Stimulated activated naive CD8-positive, alpha-beta T cell treated with anti-CD3 and anti-CD28 coated beads, Interleukin-15, amount 100 ng/mL, for 72 hours (primary cell): Measurements from ENCODE around the gene POLQ.
A peak's percentile ranks its signal among the peaks of the same experiment; 100 is the strongest.
"Not testable (repeated sequence)": the region's sequence is repeated elsewhere in the genome, so short reads cannot be mapped to it uniquely, and the experiment has no call there.

ENCODE experiments used
- ATAC-seq: fragments of 150-1000 bp; cut with Tn5 transposase; 2 replicates; pipeline ENCODE4 v1.10.0; 2021; ENCODE audit warnings: mild to moderate bottlenecking, moderate library complexity
- DNase-seq, 2 donors: peaks; one replicate each; pipeline ENCODE4 v3.0.0; 2021 to 2022
- H3K27ac Mint-ChIP-seq, 2 donors: one replicate each; pipeline ENCODE4 v1.8.0; 2022; ENCODE audit warnings: mild to moderate bottlenecking in 2 of 2, mixed read lengths in 2 of 2, moderate library complexity in 2 of 2
- H3K27me3 Mint-ChIP-seq: one replicate; pipeline ENCODE4 v1.8.0; 2022; ENCODE audit warnings: mixed read lengths
- H3K4me1 Mint-ChIP-seq: one replicate; pipeline ENCODE4 v1.8.0; 2022; ENCODE audit warnings: mild to moderate bottlenecking, mixed read lengths
- H3K4me3 Mint-ChIP-seq, 2 donors: one replicate each; pipeline ENCODE4 v1.8.0; 2022; ENCODE audit warnings: mild to moderate bottlenecking in 2 of 2, mixed read lengths in 2 of 2, moderate library complexity in 1 of 2
- H3K9me3 Mint-ChIP-seq, 2 donors: one replicate each; pipeline ENCODE4 v1.8.0; 2022; ENCODE audit warnings: mixed read lengths in 2 of 2

POLQ gene

GRCh38 chr3:121545574-121546455, at the start of gene POLQ:
POLQ (minus strand) TSS chr3:121545988; CDS start chr3:121545877, 111 bp downstream.
- DNase-seq, result peak; percentile 82 to 88
- Mint-ChIP-seq H3K9me3 (no peaks in the 10 kb centered on the region), H3K27ac (peak within 1 kb of the TSS; percentile 92 to 96), H3K4me1 (peaks cover 9% of the 10 kb centered on the region), H3K27me3 (no peaks in the 10 kb centered on the region), H3K4me3 (peak within 1 kb of the TSS; percentile 91)
- ATAC-seq, result peak; percentile 99

- no peak overlapping the region for H3K27ac Mint-ChIP-seq
These were observed 49.1 kb upstream of the POLQ start for GRCh38 chr3:121594850-121595249.

GRCh38 chr3:121593806-121594205, 48.0 kb upstream of the POLQ start:
- DNase-seq, H3K4me1 Mint-ChIP-seq, ATAC-seq, H3K27me3 Mint-ChIP-seq, H3K27ac Mint-ChIP-seq, H3K4me3 Mint-ChIP-seq, H3K9me3 Mint-ChIP-seq: not testable (repeated sequence)

More at GRCh38 chr3:121594850-121595249, 49.1 kb upstream of the POLQ start:
- no peaks in the 10 kb centered on the region for H3K27me3 Mint-ChIP-seq
- DNase-seq (no peak), ATAC-seq (no peak)
- H3K4me3 Mint-ChIP-seq, result no peak overlapping the region
- no peaks in the 10 kb centered on the region for H3K9me3 Mint-ChIP-seq
- H3K4me1 Mint-ChIP-seq, result no peaks in the 10 kb centered on the region

- H3K27me3 Mint-ChIP-seq, result no peaks in the 10 kb centered on the region
- H3K4me3 Mint-ChIP-seq, result no peak within 1 kb of the TSS
- H3K9me3 Mint-ChIP-seq, result no peaks in the 10 kb centered on the region
- DNase-seq (no peak), ATAC-seq (no peak)
- H3K27ac Mint-ChIP-seq, result no peak within 1 kb of the TSS
- H3K4me1 Mint-ChIP-seq, result no peaks in the 10 kb centered on the region
These were observed 47.3 kb upstream of the POLQ start, which contains the start of gene FBXO40 for GRCh38 chr3:121592856-121593702. FBXO40 (plus strand) TSS chr3:121593379; CDS start chr3:121620576, 27,197 bp downstream.

- Mint-ChIP-seq H3K4me3 (no peak overlapping the region), H3K27me3 (peaks cover 25% of the 10 kb centered on the region), H3K9me3 (no peaks in the 10 kb centered on the region), H3K4me1 (no peaks in the 10 kb centered on the region), H3K27ac (no peak overlapping the region)
- ATAC-seq (no peak), DNase-seq (no peak)
These were observed 38.6 kb upstream of the POLQ start for GRCh38 chr3:121584418-121584817.

DNA sequence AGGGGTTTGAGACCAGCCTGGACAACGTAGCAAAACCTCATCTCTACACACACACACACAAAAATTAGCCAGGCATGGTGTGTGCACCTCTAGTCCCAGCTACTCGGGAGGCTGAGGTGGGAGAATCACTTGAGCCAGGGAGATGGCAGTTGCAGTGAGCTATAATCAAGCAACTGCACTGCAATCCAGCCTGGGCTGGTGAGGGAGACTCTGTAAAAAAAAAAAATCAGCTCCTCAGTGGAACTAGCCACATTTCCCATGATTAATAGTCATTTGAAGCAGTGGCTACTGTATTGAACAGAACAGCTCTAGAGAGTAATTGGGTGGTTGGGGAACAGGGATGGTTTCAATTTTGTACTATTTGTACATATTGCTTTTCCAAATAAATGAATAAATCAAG, 35.9 kb upstream of the POLQ start:
- ATAC-seq (no peak), DNase-seq (no peak)
- Mint-ChIP-seq H3K27me3 (peaks cover 24% of the 10 kb centered on the region), H3K27ac (no peak overlapping the region), H3K4me1 (no peaks in the 10 kb centered on the region), H3K4me3 (no peak overlapping the region), H3K9me3 (no peaks in the 10 kb centered on the region)

- no peak overlapping the region for H3K4me3 Mint-ChIP-seq
These were observed 28.7 kb upstream of the POLQ start for GRCh38 chr3:121574449-121574848.

GRCh38 chr3:121567649-121568048, 21.9 kb upstream of the POLQ start, which contains the start of gene ARGFX:
ARGFX (plus strand) TSS chr3:121567949; CDS start chr3:121570714, 2,765 bp downstream.
- Mint-ChIP-seq H3K27me3 (peaks cover under 1% of the 10 kb centered on the region), H3K4me1 (no peaks in the 10 kb centered on the region), H3K27ac (peak within 1 kb of the TSS in 1 of 2 donors; percentile 50), H3K4me3 (no peak within 1 kb of the TSS), H3K9me3 (no peaks in the 10 kb centered on the region)
- DNase-seq (no peak), ATAC-seq (no peak)

More at GRCh38 chr3:121574449-121574848, 28.7 kb upstream of the POLQ start:
- DNase-seq (no peak), ATAC-seq (no peak)
- peaks cover 7% of the 10 kb centered on the region for H3K27me3 Mint-ChIP-seq
- H3K9me3 Mint-ChIP-seq, result no peaks in the 10 kb centered on the region
- no peaks in the 10 kb centered on the region for H3K4me1 Mint-ChIP-seq
- H3K27ac Mint-ChIP-seq, result no peak overlapping the region

- peaks cover 5% of the 10 kb centered on the region for H3K27me3 Mint-ChIP-seq
- no peak overlapping the region for H3K4me3 Mint-ChIP-seq
- H3K9me3 Mint-ChIP-seq, result no peaks in the 10 kb centered on the region
- H3K27ac Mint-ChIP-seq, result no peak overlapping the region
- no peak for DNase-seq
- no peak for ATAC-seq
- no peaks in the 10 kb centered on the region for H3K4me1 Mint-ChIP-seq
These were observed 21.0 kb upstream of the POLQ start for GRCh38 chr3:121566773-121567172.

GRCh38 chr3:121562148-121562547, 16.4 kb upstream of the POLQ start:
- no peak overlapping the region for H3K27ac Mint-ChIP-seq

GRCh38 chr3:121557426-121557934, 11.7 kb upstream of the POLQ start:
- Mint-ChIP-seq H3K27ac (no peak overlapping the region), H3K9me3 (no peaks in the 10 kb centered on the region)

More at GRCh38 chr3:121562148-121562547, 16.4 kb upstream of the POLQ start:
- ATAC-seq, result no peak
- Mint-ChIP-seq H3K27me3 (peaks cover 7% of the 10 kb centered on the region), H3K4me1 (no peaks in the 10 kb centered on the region), H3K4me3 (no peak overlapping the region), H3K9me3 (no peaks in the 10 kb centered on the region)
- no peak for DNase-seq

GRCh38 chr3:121552797-121553196, 7.0 kb upstream of the POLQ start:
- no peaks in the 10 kb centered on the region for H3K9me3 Mint-ChIP-seq
- no peak overlapping the region for H3K4me3 Mint-ChIP-seq
- no peaks in the 10 kb centered on the region for H3K4me1 Mint-ChIP-seq
- ATAC-seq (no peak), DNase-seq (no peak)
- H3K27me3 Mint-ChIP-seq, result peaks cover 8% of the 10 kb centered on the region
- H3K27ac Mint-ChIP-seq, result no peak overlapping the region

More at GRCh38 chr3:121557426-121557934, 11.7 kb upstream of the POLQ start:
- ATAC-seq (no peak), DNase-seq (no peak)
- H3K4me3 Mint-ChIP-seq, result no peak overlapping the region
- no peaks in the 10 kb centered on the region for H3K4me1 Mint-ChIP-seq
- H3K27me3 Mint-ChIP-seq, result peaks cover 14% of the 10 kb centered on the region

- Mint-ChIP-seq H3K27ac (no peak overlapping the region), H3K4me1 (no peaks in the 10 kb centered on the region), H3K27me3 (peaks cover 8% of the 10 kb centered on the region), H3K4me3 (no peak overlapping the region), H3K9me3 (no peaks in the 10 kb centered on the region)
- ATAC-seq, result no peak
- DNase-seq, result no peak
These were observed 6.6 kb upstream of the POLQ start for GRCh38 chr3:121552379-121552778.

- Mint-ChIP-seq H3K27ac (peak overlapping the region; percentile 92 to 96), H3K9me3 (no peaks in the 10 kb centered on the region), H3K4me1 (peaks cover 9% of the 10 kb centered on the region), H3K4me3 (peak overlapping the region; percentile 91), H3K27me3 (no peaks in the 10 kb centered on the region)
- DNase-seq, result no peak
- ATAC-seq, result no peak
These were observed 677 bp downstream of the POLQ start for GRCh38 chr3:121545049-121545573.

DNA sequence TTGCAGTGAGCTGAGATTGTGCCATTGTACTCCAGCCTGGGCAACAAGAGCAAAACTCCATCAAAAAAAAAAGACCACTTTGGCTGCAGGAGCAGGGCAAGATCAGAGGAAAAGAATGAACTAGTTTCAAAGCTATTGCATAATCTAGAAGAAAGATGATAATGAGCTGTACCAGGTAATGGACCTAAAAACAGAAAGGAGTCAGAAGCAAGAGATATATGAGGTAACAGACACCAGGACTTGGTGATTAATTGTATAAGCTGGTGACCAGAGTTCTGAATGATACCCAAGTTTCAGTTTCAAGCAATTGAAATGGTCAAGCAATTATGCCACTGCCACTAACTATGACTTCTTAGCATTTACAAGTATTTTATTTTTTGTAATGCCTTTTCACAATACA, 2.9 kb downstream of the POLQ start:
- peaks cover 15% of the 10 kb centered on the region for H3K4me1 Mint-ChIP-seq
- ATAC-seq (no peak), DNase-seq (no peak)
- H3K9me3 Mint-ChIP-seq, result no peaks in the 10 kb centered on the region
- peak overlapping the region in 1 of 2 donors; percentile 65 for H3K27ac Mint-ChIP-seq
- no peaks in the 10 kb centered on the region for H3K27me3 Mint-ChIP-seq
- no peak overlapping the region for H3K4me3 Mint-ChIP-seq
